Breast epithelium (tissue), 4 donors: Measurements from ENCODE around the gene CASKIN1. TPM values are rescaled to one million over a fixed set of nuclear protein-coding genes. Genes with fewer than 3 reads are reported as not detected.

Source experiments
- DNase-seq, 2 donors: peaks; one replicate each; pipeline ENCODE4 v3.0.0-alpha.2; 2019; ENCODE audit warnings: low spot score in 2 of 2
- H3K27ac ChIP-seq, 2 donors: fragments of 200-600 bp; sonication (generic) in 1 of 2; one replicate each; pipeline ENCODE4 v1.5.1; 2016 to 2019; ENCODE audit warnings: mild to moderate bottlenecking in 1 of 2
- H3K27me3 ChIP-seq, 2 donors: fragments of 200-600 bp; sonication (generic) in 1 of 2; one replicate each; pipeline versions ENCODE4 v1.5.1 to v1.6.0; 2017 to 2019; ENCODE audit warnings: control low read depth in 1 of 2, mild to moderate bottlenecking in 1 of 2
- H3K36me3 ChIP-seq: fragments of 200-600 bp; one replicate; pipeline ENCODE4 v1.5.1; 2019
- H3K4me1 ChIP-seq, 2 donors: fragments of 200-600 bp; sonication (generic); one replicate each; pipeline ENCODE4 v1.5.1; 2016 to 2019; ENCODE audit warnings: control low read depth in 1 of 2
- H3K4me3 ChIP-seq, 3 donors: fragments of 200-600 bp; sonication (generic); 1 replicate in 2 of 3; 2 replicates in 1 of 3; pipeline ENCODE4 v1.5.1; 2016 to 2019; ENCODE audit warnings: mild to moderate bottlenecking in 3 of 3, moderate library complexity in 2 of 3
- H3K9me3 ChIP-seq, 2 donors: fragments of 200-600 bp; sonication (generic) in 1 of 2; one replicate each; pipeline ENCODE4 v1.5.1; 2016 to 2019; ENCODE audit warnings: control low read depth in 1 of 2
- POLR2A ChIP-seq: fragments of 450-650 bp; IDR thresholded peaks from one replicate; pipeline ENCODE4 v1.6.1; 2016; ENCODE audit warnings: antibody characterized with exemption, mild to moderate bottlenecking, moderate library complexity
- POLR2AphosphoS5 ChIP-seq, 3 donors: sonication (generic); formaldehyde crosslinking; IDR thresholded peaks; one replicate each; pipeline ENCODE4 v1.6.1; 2017; ENCODE audit warnings: antibody characterized with exemption in 3 of 3
- intact Hi-C: fragments of 100-400 bp; cut with DNase I; formaldehyde crosslinking; loops from one replicate; pipeline ENCODE4 v1.15.1; 2023; ENCODE audit warnings: low total_unique reads
- total RNA-seq, 3 donors: library from RNA; depleted of rRNA; stranded (reverse); fragments of >200 nt; gene quantifications; one replicate each; pipeline ENCODE4 v1.1.0, GENCODE V29; 2016
- TF ChIP-seq, protein P1 (sequence below), 3 donors: fragments of 450-650 bp; IDR thresholded peaks; one replicate each; pipeline ENCODE4 v1.5.1; 2016 to 2017; ENCODE audit warnings: antibody characterized with exemption in 3 of 3, mild to moderate bottlenecking in 3 of 3, moderate library complexity in 3 of 3

Gene CASKIN1
- total RNA-seq, 3 donors from 2014 or later: 0.33 to 0.44 TPM; not detected in 1

DNA sequence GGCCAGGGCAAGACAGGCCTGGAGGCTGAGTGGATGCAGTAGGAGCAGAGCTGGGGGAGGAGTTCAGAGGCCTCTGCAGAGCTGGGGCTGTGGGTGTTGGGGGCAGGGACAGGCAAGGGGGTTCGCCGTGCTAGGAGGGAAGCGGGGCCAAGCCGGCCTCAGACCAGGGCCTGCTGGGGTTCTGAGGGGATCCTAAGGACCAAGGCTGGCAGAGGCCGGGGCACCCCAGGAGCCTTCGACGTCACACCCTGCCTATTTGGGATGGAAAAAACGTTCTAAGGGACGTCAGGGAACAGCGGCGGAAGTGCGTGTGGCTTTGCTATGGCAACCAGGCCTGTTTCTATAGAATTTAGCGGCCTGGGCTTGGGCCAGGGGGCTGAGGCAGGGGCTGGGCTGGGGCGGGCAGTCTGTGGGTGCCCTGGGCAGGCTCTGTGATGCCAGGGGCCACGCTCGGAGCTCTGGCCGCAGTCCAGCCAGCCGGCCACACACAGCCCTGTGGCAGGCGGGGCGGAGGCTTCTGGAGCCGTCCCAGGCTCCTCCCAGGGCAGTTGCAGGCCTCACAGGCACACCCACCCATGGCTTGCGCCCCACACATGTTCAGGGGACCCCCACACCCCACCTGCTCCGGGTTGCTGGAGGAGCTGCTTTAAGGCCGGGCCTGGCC lies 37.1 kb downstream of the CASKIN1 start:
- Histone ChIP-seq H3K27ac (peak overlapping the region; percentile 84 to 97), H3K4me1 (peaks cover 37 to 53% of the 10 kb centered on the region in 2 donors), H3K27me3 (no peaks in the 10 kb centered on the region), H3K36me3 (no peaks in the 10 kb centered on the region), H3K4me3 (peak overlapping the region; percentile 21 to 89 (median 38)), H3K9me3 (no peaks in the 10 kb centered on the region)
- no peak for TF ChIP-seq POLR2AphosphoS5 (IDR thresholded peaks at IDR 0.05)
- no peak for TF ChIP-seq POLR2A
- TF ChIP-seq, protein P1, sequence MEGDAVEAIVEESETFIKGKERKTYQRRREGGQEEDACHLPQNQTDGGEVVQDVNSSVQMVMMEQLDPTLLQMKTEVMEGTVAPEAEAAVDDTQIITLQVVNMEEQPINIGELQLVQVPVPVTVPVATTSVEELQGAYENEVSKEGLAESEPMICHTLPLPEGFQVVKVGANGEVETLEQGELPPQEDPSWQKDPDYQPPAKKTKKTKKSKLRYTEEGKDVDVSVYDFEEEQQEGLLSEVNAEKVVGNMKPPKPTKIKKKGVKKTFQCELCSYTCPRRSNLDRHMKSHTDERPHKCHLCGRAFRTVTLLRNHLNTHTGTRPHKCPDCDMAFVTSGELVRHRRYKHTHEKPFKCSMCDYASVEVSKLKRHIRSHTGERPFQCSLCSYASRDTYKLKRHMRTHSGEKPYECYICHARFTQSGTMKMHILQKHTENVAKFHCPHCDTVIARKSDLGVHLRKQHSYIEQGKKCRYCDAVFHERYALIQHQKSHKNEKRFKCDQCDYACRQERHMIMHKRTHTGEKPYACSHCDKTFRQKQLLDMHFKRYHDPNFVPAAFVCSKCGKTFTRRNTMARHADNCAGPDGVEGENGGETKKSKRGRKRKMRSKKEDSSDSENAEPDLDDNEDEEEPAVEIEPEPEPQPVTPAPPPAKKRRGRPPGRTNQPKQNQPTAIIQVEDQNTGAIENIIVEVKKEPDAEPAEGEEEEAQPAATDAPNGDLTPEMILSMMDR (IDR thresholded peaks at IDR 0.05): no peak
- no peak for DNase-seq
- intact Hi-C loops: no loop called here

DNA sequence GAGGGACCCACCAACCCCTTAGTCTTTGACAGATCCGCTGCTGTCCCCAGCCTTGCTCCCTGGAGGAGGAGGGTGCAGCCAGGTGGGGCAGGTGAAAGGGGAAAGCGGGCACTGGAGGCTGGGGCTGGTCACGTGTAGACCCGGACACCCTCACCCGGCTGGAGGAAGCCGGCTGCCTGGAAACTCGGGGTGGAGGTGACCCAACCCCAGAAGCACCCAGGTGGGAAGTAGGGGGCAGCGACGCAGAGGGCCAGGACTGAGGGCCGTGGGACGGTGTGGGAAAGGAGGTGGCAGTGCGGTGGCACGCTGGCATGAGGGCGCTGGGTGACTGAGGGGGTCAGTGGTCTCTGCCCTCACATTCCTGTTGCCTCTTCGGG lies 38.2 kb downstream of the CASKIN1 start:
- intact Hi-C loops: no loop called here
- H3K27me3 ChIP-seq: no peaks in the 10 kb centered on the region
- peak overlapping the region in 1 of 3 donors; percentile 89 for H3K4me3 ChIP-seq
- H3K9me3 ChIP-seq: no peaks in the 10 kb centered on the region
- H3K36me3 ChIP-seq: no peaks in the 10 kb centered on the region
- H3K4me1 ChIP-seq: peaks cover 47 to 58% of the 10 kb centered on the region in 2 donors
- TF ChIP-seq, protein P1 (IDR thresholded peaks at IDR 0.05): no peak
- TF ChIP-seq POLR2AphosphoS5 (IDR thresholded peaks at IDR 0.05): no peak
- TF ChIP-seq POLR2A: no peak
- peak overlapping the region; percentile 84 to 97 for H3K27ac ChIP-seq
- no peak for DNase-seq

DNA sequence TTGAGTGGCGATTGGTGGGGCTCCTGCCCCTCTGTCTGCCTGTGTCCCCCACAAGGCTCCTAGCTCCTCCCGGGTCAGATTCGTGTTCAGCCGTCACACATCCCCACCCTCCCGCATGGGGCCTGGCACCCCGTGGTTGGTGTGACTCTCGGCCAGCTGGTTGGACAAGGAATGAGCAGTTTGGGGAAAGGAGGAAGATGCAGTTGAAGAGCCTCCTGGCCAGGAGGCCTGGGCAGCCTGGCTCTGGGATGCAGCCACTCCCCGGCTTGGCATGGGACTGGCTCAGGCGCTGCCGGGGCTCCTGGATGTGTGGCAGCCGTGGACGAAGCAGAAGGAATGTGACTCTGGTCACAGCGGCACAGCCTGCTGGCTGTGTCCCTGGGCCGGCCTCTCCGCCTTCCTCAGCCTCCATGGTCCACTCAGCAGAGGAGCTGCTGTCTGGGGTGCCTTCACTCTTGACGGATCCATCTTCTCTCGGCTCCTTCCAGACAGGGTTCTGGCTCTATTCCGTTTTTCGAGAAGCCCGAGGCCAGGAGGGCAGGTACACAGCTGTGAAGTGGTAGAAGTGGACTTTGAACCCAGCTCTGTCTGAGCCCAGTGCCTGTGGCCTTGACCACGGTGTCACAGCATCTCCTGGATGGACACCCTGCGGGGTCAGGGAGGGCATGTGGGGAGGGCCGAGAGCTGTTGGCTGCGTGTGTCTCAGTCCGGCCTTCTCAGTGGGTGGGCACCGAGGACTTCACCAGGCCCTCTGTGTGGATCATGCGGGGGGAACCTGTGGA lies 38.7 kb downstream of the CASKIN1 start:
- H3K27me3 ChIP-seq: no peaks in the 10 kb centered on the region
- TF ChIP-seq, protein P1 (IDR thresholded peaks at IDR 0.05): no peak
- TF ChIP-seq POLR2A: no peak
- no peak for TF ChIP-seq POLR2AphosphoS5 (IDR thresholded peaks at IDR 0.05)
- no peaks in the 10 kb centered on the region for H3K36me3 ChIP-seq
- H3K4me3 ChIP-seq: peak overlapping the region in 1 of 3 donors; percentile 89
- DNase-seq: peak in 1 of 2 donors; percentile 55
- H3K9me3 ChIP-seq: no peaks in the 10 kb centered on the region
- intact Hi-C loops: no loop called here
- peak overlapping the region; percentile 84 to 97 for H3K27ac ChIP-seq
- peaks cover 53 to 58% of the 10 kb centered on the region in 2 donors for H3K4me1 ChIP-seq

DNA sequence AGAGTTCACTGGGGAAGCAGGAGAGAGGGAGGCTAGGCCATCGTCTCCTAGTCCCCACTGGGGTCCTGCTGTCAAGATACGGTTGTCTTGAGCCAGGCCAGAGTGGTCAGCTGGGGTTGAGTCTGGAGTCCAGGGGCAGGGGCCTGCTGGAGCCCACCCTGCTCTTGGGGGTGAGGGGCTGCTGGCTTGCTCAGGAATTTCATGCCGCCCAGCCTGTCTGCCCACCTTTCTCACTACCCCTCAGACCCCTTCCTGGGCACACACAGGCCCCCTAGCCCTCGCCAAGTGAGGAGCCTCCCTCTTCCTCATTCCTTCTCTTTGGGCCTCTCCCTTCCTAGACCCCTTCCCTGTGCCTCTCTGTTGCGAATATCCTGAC lies 39.6 kb downstream of the CASKIN1 start:
- Histone ChIP-seq H3K27me3 (no peaks in the 10 kb centered on the region), H3K36me3 (no peaks in the 10 kb centered on the region), H3K9me3 (no peaks in the 10 kb centered on the region), H3K4me3 (peak overlapping the region; percentile 66 to 90 (median 89)), H3K4me1 (peaks cover 52 to 57% of the 10 kb centered on the region in 2 donors), H3K27ac (peak overlapping the region; percentile 84 to 97)
- intact Hi-C loops: no loop called here
- no peak for DNase-seq
- TF ChIP-seq, protein P1 (IDR thresholded peaks at IDR 0.05): no peak
- TF ChIP-seq POLR2A (no peak), POLR2AphosphoS5 (IDR thresholded peaks at IDR 0.05) (no peak)
